Spleen (tissue), 7 donors: ENCODE measurements around the gene DIP2C.

Experiments
- POLR2A ChIP-seq, 3 donors: fragments of 450-650 bp; IDR thresholded peaks; one replicate each; pipeline ENCODE4 v1.5.1; 2017; ENCODE audit warnings: antibody characterized with exemption in 3 of 3, mild to moderate bottlenecking in 1 of 3
- TF ChIP-seq, protein P1 (sequence below), 11 experiments: fragments of 200-600 bp in 7 of 11; fragments of 450-650 bp in 4 of 11; sonication (generic) in 4 of 11; IDR thresholded peaks in 8 of 11; conservative IDR thresholded peaks in 3 of 11; 1 replicate in 7 of 11; 2 replicates in 4 of 11; pipeline versions ENCODE4 v1.4.0 to v1.8.0; 2016 to 2021; ENCODE audit warnings: antibody characterized with exemption in 11 of 11, inconsistent platforms in 4 of 11, mild to moderate bottlenecking in 1 of 11
- donor health status: DM: no; HTN: no; CAD: no; lungs with moderate emphysema.
- donor health status: DM: no; HTN: no; CAD: no.
- donor health status: DM: no; HTN: no; CAD: no.

DNA sequence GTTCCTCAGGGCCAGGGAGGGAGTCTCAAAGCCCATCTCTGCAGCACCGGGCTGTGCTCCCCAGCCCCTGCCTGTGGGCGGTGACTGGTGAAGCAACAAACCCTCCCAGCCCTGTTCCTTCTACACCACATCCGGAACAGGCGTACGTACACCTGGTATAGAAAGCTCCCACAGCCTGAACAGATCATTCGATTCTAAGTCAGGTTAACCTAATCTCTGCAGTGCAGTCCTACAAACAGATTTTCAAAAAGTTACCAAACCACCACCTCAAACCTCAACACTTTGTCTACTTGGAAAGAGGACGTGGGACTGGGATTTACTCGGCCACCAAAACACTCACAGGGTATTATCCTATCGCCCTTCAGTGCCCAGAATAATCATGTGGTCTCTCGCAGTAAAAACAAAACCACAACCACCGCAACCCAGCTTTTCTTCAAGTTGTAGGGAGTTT is 238.4 kb downstream of the DIP2C start:
- TF ChIP-seq, protein P1, sequence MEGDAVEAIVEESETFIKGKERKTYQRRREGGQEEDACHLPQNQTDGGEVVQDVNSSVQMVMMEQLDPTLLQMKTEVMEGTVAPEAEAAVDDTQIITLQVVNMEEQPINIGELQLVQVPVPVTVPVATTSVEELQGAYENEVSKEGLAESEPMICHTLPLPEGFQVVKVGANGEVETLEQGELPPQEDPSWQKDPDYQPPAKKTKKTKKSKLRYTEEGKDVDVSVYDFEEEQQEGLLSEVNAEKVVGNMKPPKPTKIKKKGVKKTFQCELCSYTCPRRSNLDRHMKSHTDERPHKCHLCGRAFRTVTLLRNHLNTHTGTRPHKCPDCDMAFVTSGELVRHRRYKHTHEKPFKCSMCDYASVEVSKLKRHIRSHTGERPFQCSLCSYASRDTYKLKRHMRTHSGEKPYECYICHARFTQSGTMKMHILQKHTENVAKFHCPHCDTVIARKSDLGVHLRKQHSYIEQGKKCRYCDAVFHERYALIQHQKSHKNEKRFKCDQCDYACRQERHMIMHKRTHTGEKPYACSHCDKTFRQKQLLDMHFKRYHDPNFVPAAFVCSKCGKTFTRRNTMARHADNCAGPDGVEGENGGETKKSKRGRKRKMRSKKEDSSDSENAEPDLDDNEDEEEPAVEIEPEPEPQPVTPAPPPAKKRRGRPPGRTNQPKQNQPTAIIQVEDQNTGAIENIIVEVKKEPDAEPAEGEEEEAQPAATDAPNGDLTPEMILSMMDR (IDR thresholded peaks at IDR 0.05 in 8 of 11, conservative IDR thresholded peaks at IDR 0.05 in 3 of 11), result no peak
- no peak for TF ChIP-seq POLR2A (IDR thresholded peaks at IDR 0.05)
